NCI-H446 treated with DMSO at 0.1 percent for 48 hours (cell line): ENCODE measurements around the gene DOCK4.
A peak's percentile ranks its signal among the peaks of the same experiment; 100 is the strongest.

Experiments
- DNase-seq: peaks from one replicate; lab custom pipeline; 2025; lab: John Stamatoyannopoulos, UW

DOCK4 gene

DNA sequence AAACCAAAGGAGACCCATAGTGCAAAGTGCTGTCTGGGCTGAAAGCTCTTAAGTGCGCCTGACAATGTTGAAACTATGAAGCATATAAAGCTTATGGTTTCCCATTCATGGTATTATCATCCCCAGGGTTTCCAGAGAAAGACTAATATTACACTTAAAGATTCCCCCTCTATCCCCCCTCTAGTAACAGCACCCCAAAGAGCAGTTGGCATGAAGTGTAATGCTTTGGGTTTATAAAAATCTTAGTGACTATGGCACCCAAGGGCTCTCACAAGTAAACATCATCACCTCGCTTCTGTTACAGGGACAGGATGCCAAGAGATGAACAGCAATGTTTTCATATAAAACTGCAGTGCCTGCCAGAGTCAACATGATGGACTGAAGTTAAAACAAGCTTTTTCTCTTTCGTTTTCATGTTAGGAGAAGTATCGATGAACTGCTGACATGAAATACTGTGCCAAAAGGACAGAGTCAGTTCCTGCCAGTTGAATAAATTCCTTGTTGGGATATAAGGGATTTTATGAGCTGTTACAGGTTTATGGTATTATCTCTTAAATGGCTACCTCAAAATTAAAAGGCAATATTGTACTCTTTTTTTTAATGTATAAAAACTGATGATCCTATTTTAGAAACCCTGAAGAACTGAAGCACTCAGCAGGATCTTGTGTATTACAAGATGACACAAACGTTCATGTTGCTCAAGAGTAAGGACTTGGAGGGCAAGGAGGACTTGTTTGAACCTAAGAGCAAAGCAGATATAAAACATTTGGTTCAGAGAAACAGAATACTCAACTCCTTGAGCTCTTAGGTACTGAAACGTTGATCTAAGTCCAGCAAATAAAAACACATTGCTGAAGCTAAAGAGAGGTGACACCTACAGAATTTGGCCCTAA, 440.2 kb downstream of the DOCK4 start:
- DNase-seq: peak; percentile 28

DNA sequence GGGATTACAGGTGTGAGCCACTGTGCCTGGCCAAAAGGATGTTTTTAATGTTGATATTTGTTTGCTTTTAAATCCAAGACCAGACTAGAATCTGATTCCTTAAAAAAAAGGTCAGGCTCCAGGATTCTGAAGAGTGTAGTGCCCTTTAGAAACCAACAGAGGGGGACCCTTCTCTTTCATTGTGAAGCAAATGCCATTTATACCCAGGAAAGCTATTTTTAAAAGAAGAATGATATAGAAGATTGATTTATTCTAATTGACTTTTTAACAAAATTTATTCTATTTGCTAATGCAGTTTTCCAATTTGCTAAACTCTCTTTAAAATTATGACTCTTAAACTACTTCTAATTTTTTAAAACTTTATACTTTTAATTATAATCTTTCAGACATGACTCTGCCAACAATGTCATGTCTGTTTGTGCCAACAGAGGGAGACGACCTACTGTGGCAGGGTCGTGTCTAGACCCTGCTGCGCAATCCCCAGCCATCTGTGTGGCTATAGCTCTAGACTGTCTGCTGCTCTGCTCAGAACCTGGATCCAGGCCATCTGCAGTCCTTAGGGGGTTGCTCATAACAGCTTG, 442.9 kb downstream of the DOCK4 start:
- DNase-seq: peak; percentile 51

DNA sequence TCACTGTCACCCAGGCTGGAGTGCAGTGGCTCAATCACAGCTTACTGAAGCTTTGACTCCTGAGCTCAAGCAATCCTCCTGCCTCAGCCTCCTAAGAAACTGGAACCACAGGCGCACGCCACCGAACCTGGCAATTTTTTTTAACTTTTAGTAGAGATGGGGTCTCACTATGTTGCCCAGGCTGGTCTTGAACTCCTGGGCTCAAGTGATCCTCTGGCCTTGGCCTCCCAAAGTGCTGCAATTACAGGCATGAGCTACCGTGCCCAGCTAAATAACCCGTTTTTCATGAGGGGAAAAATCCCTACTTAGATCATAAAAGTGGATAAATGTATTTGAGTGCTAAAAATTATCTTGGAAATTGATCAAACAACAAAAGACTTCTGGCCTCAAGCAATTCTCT, 443.4 kb downstream of the DOCK4 start:
- no peak for DNase-seq

DNA sequence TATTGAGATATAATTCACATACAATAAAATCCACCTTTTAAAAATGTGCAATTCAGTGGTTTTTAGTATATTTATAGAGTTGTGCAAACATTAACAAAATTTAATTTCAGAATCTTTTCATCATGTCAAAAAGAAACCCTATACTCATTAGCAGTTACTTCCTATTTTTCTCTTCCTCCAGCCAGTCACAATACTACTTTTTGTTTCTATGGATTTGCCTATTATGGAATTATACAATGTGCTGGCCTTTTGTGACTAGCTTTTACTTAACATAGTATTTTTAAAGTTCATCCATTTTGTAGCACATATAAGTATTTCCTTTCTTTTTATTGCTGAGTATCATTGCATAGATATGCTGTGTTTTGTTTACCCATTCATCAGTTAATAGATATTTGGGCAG, 444.0 kb downstream of the DOCK4 start:
- no peak for DNase-seq

DNA sequence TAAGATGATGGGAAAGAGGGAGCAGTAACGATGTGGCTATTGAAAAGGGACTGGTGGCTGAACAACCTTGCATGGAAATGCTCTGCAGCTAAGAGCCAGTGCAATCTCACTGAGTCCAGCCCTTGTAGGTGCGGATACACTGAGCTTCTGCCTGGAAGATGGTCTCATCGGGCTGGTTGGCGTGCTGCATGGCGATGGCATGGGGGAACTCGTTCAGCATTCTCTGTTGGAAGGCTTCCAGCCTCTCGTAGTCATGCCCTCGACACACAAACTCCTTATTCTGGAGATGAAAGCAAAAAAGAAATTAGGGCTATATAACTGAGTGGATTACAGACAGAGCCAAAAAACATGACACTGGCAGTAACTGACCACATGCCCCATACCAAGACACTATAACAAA, 446.2 kb downstream of the DOCK4 start:
- DNase-seq: no peak

DNA sequence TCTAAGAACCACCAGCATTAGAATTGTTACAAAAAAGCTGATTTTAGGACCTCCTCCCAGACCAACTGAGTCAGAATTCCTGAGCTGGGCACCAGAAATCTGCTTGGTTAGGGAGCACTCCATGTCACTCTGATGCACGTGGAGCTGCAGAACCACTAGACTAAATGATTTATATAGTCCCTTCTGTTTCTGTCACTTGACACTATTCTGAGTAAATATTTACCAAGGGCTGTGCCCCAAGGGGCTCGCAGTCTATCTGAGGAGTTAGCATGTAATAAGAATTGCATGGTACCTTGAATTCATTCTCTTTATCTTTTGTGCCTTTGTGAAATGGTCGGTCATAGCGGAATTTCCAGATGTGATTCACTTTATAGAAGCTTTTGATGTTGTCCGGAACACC, 447.9 kb downstream of the DOCK4 start:
- DNase-seq: no peak

DNA sequence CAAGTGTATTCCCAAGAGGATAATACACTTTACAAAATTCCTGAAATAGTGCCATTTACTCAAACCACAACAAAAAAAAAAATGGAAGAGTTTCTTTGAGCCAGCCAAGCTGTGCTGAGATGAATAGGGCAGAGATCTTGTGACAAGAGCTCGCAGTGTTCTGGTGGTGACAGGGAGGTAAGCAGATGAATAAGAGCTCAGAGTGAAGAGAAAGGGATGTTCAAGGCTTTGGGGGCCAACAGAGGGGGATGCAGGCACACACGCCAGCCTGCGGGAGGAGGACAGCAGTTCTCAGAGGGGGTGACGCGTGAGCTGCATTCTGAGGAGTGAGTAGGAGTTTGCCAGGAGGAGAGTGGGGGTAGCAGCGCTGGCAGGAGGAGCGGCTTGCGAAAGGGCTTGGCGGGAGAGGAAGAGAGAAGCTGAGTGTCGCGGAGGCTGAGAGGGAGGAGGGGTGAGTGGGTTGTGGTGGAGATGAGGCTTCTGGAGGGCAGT, 449.5 kb downstream of the DOCK4 start:
- DNase-seq: no peak

DNA sequence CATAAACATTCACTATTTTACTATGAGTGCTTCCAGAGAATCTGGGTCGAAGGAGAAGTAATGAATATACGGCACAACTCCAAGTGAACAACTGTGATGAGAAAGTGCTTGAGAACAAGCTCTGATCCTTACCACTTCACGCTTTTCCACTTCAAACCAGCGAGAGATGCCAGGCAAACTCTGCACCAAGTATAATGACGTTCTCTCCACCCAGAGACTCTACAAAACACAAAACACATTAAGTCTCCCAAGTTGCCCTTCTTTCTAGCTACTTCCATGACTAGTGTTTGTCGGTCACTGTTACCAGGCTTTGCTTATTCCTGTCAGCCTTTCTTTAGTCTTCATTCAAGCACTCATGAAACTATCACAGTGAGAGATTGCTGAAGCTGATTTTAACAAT, 450.8 kb downstream of the DOCK4 start:
- no peak for DNase-seq

DNA sequence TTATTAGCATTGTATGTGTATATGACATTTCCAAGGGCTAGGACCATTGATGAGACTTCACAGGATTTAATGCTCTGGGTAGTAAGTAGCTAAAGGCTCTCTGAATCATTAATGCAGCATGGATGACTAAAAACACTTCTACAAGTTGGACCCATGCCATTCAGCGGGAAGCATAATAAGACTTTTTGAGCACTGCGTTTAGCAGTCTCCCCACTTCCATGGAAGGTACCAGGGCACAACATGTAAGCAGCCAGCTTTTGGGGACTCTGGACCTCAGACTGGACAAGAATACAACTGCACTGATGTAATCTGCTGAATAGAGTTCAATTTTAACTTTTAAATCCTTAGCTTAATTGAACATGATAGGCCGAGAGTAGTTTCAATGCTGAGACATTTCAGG, 452.2 kb downstream of the DOCK4 start:
- DNase-seq: no peak

DNA sequence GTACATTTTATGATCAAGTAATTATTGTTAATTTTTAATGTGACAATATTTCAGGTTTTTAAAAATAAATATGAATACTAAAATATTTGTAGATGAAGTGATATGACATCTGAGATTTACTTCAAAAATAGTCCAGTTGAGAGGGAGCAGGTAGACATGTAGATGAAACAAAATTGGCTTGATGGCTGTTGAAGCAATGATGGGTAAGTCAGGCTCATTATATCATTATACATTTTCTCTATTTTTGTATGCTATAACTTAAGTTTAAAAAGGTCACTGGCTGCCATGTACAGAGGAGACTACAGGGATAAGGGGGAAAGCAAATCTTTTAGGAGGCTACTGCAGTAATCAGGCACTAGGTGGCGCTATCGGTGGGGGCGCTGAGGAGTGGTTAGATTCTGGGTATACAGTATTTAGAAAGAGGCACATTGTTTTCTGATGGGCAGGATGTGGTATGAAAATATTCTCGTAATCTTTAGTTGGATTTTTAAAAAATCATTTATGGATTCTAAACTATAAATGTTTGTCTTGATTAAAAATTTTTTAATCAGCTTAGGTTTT, 454.1 kb downstream of the DOCK4 start:
- DNase-seq: peak; percentile 3

DNA sequence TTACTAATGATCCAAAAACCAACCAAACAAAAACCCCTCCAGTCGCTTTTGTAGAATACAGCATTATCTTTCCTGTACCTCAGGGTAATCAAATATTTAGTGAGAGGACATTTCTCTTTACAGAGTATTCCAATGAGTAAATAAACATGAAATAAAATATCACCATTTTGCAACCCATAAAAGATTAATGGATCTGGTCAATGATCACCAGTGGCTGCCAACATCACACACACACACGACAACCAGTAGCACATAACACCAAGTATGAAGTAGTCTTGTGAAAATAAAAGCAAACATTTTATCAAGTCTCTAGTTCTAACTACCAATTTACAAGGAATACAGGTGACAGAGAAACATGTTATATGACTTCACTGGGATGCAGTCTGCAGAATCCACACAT, 455.3 kb downstream of the DOCK4 start:
- no peak for DNase-seq

DNA sequence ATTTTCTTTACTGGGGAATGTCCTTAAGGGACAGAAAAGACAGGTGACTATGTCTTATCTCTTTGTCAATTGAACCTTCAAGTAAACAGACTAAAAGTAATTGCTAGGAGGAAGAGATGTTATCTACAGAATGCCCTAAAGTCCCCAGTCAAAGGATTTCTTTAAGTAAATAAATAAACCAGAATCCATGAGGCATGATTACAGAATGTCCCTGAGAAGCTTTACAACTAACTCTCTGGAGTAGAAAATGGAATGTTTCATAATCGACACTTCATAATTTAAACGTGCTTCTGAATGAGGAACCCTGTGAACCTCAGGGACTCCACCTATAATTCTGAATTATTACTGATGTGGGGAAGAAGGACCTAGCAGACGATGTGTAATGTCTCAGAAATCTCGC, 456.0 kb downstream of the DOCK4 start:
- no peak for DNase-seq

DNA sequence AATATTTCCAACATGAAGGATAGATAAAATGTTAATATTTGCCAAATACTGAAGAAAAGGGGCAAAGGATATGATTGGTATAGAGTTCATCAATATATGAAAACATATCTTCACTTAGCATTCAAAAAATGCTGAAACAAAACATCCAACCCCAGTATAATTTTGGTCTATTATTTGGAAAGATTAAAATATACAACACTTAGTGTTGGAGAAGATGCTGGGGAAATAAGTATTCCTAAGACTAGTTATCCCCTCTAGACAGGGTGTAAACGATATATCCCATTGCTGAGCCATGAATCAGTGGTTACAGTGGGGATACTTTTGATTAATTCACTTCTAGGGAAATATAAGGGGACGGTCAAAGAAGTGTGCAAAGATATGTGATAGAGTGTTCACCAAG, 456.6 kb downstream of the DOCK4 start:
- DNase-seq: no peak

DNA sequence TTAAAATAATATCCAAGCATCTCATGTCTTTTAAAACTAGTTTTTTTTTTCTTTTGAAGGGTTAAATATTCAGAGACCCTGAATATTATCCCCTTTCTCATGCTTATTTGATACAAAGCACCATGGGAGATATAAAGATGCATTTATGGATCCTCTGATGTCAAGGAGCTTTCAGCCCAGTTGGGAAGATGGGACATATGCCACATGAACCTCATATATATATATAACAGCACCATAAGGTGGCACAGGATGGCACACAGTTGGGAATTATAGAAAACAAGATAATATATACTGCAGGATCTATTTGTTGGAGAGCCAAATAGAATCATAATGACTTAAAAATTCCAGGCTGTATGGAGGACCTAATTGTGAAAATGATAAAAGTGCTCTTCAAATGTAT, 458.5 kb downstream of the DOCK4 start:
- DNase-seq: no peak

DNA sequence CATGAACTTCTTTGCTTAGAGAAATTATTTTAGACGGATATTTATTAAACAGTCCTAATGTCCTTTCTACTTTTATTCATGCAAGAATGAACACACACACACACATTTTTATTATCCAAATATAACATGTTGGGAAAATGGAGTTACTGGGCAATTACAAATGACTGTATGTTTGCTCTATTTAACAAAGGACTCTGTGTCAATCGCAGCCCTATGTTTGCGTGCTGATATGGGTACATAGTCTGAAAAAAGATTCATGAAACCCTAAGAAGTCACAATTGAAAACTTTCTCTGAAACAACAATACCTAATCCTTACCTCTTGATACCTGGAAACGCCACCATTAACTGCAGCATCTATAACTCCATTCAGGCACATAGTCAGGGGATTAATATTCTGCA, 459.2 kb downstream of the DOCK4 start:
- DNase-seq: no peak

DNA sequence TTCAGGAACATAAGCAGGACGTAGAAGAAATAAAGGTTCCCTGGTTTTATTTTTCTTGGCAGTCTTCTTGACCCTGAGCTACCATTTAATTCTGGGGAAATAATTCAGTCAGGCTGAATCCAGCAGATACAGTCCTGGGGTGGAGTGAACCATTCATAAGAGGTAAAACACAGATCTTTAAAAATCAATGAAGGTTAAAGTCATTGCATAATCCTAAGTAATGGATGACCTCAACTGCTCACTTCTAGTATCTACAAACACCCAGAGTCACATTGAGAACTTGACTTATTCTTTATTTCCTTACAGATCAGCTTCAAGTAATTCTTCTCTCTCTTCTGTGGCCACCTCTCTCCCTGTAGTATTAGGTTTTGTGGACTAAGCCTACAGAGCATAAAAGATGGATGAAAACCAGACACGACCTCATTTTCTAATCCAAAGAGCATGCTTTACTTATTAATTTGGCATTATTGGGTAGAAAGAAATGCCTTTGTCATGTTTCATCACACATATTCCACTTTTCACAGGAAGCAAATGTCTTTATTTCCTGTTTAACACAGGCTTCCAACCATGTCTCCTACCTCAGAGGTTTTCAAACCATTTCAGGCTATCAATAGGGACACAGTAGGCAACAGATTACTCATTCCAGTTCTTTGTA, 461.6 kb downstream of the DOCK4 start:
- DNase-seq: no peak

DNA sequence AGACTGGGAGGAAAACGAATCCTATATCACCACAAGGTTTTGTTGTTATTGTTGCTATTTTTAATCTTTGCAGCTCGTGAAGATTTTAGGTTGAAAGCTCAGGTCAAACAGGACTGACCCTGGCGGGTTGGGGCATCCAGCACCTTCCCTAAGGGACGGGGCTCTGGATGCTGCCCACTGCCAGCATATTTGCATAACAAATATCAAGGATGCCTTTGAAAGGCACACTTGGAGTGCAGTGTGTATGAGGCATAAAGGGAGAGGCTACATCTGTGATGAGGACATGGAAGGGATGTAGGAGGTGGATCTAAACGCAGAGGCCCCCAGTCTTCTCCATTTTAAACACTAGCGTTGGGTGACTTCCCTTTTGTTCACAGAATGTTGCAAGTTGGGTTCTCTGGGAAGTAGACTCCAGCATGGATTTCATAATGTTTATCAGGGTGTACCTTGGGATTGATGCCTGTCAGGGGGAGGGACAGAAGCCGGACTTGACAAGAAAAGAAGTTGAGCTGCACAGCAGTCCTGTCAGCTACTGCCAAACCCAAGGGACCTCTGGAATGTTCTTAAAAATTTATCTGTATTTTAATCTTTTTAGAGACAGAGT, 462.9 kb downstream of the DOCK4 start:
- DNase-seq: no peak

DNA sequence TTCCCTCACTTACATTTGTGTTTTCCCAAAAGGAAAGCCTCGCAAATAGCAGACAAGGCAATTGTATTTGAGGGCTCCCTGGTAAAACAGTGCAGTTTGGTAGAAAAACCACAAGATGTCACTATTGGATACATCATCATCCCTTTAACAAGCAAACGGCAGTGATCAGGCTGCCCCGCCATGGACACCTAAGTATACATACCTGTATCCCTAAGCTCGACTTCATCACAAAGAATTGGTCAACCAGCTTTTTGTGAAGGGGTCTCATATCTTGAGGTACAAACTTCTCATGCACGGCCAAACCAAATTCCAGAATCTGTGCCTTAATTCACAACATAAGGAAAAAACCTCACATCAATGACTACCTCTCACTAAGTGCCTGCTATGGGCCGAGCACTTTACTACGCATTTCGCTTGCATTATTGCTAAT, 464.4 kb downstream of the DOCK4 start:
- peak; percentile 26 for DNase-seq

DNA sequence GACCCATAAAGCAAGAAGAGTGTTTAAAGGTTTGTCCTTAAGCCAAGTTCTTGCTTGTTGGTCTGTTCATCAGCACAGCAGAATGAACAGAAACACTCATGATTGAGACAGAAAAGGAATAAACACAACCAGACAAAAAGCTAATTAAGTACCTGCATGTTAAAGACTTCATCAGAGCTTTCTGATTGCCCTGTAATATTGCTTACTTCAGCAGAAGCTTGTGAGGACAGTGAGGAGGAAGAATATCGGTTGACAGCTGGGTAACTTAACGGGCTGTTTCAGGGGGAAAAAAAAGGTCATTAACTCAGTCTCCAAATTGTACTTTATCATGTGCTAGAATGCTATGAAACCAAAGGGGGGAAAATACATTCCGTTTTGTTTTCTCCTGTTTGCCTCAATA, 465.3 kb downstream of the DOCK4 start:
- no peak for DNase-seq

DNA sequence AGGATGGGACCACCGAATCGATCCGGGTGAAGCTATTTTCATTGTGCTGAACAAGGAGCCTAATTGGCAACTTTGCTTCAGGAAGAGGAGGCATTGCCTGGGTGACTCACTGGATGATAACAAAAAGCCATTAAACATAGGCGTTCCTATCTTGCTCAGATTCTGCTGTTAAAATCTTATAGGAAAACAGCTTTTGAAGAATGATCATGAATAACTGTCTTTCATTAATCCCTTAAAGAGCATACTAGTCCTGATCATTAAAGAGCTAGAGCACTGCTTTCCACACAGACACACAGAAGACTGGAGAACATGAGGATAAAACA, 469.7 kb downstream of the DOCK4 start:
- DNase-seq: no peak

DNA sequence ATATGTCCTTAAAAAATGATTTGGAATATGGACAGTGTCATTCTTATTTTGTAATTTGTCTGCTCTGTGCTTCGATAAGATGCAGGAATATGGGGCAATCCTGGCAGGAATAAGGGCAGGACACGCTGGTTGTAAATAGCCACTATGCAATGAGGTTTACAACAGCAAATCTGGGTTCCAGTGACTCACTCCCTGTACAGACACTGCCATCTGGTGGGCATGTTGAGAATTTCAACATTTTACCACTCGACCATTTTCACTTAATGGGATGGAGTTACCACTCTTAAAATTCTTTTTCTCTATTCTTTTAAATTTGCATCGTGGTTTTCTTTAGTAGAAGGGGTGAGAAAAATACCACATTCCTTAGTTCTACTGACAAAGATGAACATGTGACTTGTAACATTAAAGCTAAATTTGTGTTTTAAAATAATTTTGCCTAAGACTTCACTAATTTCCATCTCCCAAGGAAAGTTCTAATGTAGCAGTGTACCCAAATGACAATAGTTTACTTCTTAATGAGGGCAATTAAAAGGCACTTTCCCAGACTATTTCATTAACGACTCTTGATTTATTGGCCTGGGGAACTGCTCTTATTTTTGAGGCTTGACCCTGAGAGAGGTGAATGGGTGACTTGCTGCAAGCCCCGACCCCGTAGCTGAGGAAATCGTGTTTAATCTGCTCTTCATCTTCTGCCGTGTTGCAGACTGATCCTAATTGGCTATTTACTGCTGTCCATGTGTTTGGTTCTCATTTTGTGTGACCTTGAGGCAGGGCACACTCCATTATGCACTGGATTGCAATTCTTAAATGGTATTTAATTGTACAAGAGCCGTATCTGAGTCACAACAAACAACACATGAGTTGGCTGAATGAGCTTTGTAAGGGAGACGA, 470.3 kb downstream of the DOCK4 start:
- DNase-seq: peak; percentile 13
